B cell (primary cell): ENCODE results near the gene PCDHB3.

Source experiments
- CTCF ChIP-seq: fragments of 200-600 bp; IDR thresholded peaks from one replicate; pipeline ENCODE4 v1.8.0; 2022; ENCODE audit warnings: antibody characterized with exemption, mild to moderate bottlenecking
- EZH2 ChIP-seq: IDR thresholded peaks from 2 replicates; pipeline ENCODE4 v1.6.1; 2012; ENCODE audit warnings: borderline replicate concordance, low read depth, mild to moderate bottlenecking, moderate library complexity, low read length; ENCODE audit not compliant: insufficient read depth, poor library complexity, severe bottlenecking

GRCh38 chr5:141050622-141051520 lies 49.4 kb upstream of the PCDHB3 start, which contains the start of gene PCDHB1:
- TF ChIP-seq CTCF (no peak), EZH2 (no peak)
